Urothelium cell line (cell line): ENCODE measurements around the gene BEST2.

Source experiments
- DNase-seq: peaks from one replicate; pipeline ENCODE4 v3.0.0; 2011; ENCODE audit warnings: low spot score, mixed read lengths
- FAIRE-seq: peaks from 2 replicates; lab custom pipeline; 2011; peaks lifted over from hg19 to GRCh38; lab: Jason Lieb, UNC

The BEST2 gene

GRCh38 chr19:12785431-12786031 lies 33.9 kb downstream of the BEST2 start:
- no peak for DNase-seq
- no peak for FAIRE-seq

- DNase-seq (no peak), FAIRE-seq (no peak)
Observed at GRCh38 chr19:12786141-12786870, 34.7 kb downstream of the BEST2 start.

GRCh38 chr19:12786952-12787351 lies 35.4 kb downstream of the BEST2 start:
- no peak for FAIRE-seq

GRCh38 chr19:12787458-12787857 lies 35.9 kb downstream of the BEST2 start:
- DNase-seq (no peak), FAIRE-seq (no peak)

More at GRCh38 chr19:12786952-12787351, 35.4 kb downstream of the BEST2 start:
- DNase-seq, result no peak

GRCh38 chr19:12788042-12788681 lies 36.6 kb downstream of the BEST2 start:
- no peak for DNase-seq
- FAIRE-seq, result no peak

- FAIRE-seq, result no peak
- no peak for DNase-seq
Observed at GRCh38 chr19:12788682-12789097, 37.1 kb downstream of the BEST2 start.

- FAIRE-seq (no peak), DNase-seq (no peak)
Observed at GRCh38 chr19:12789098-12789903, 37.7 kb downstream of the BEST2 start.

- no peak for FAIRE-seq
- peak; percentile 86 for DNase-seq
Observed at GRCh38 chr19:12789904-12790619, 38.5 kb downstream of the BEST2 start.

GRCh38 chr19:12790628-12791344 lies 39.2 kb downstream of the BEST2 start:
- FAIRE-seq (no peak), DNase-seq (no peak)

GRCh38 chr19:12791345-12792050 lies 39.9 kb downstream of the BEST2 start, which contains the start of gene JUNB:
TSS of gene JUNB (plus strand) at chr19:12791486. CDS start at chr19:12791772, 286 bp downstream.
- FAIRE-seq, result no peak
- DNase-seq, result peak; percentile 84

- DNase-seq (no peak), FAIRE-seq (no peak)
Observed at GRCh38 chr19:12792051-12792852, 40.7 kb downstream of the BEST2 start.

- DNase-seq, result no peak
- FAIRE-seq, result no peak
Observed at GRCh38 chr19:12792853-12793289, 41.3 kb downstream of the BEST2 start.

GRCh38 chr19:12793290-12794195 lies 42.0 kb downstream of the BEST2 start:
- peak; percentile 91 for DNase-seq
- FAIRE-seq, result no peak

- no peak for DNase-seq
Observed at GRCh38 chr19:12794196-12794941, 42.8 kb downstream of the BEST2 start.

GRCh38 chr19:12794971-12795381 lies 43.4 kb downstream of the BEST2 start:
- DNase-seq (no peak), FAIRE-seq (no peak)

More at GRCh38 chr19:12794196-12794941, 42.8 kb downstream of the BEST2 start:
- FAIRE-seq, result no peak
